ENCODE data around the gene MRLN.

The MRLN gene

GRCh38 chr10:59781511-59781910 lies 28.3 kb upstream of the MRLN start:
- TF ChIP-seq CTCF (IDR thresholded peaks at IDR 0.05): no peak
- no peak for DNase-seq (ENCODE audit: low spot score)
- Histone ChIP-seq H3K4me3 (no peak overlapping the region), H3K27ac (no peak overlapping the region)

- Histone ChIP-seq H3K27ac (no peak overlapping the region), H3K4me3 (no peak overlapping the region)
- no peak for TF ChIP-seq CTCF (IDR thresholded peaks at IDR 0.05)
- no peak for DNase-seq (ENCODE audit: low spot score)
Measured at GRCh38 chr10:59779756-59780533, 26.7 kb upstream of the MRLN start.

GRCh38 chr10:59774451-59774850 lies 21.2 kb upstream of the MRLN start:
- TF ChIP-seq CTCF (IDR thresholded peaks at IDR 0.05): no peak
- no peak overlapping the region for H3K4me3 ChIP-seq
- no peak overlapping the region for H3K27ac ChIP-seq
- no peak for DNase-seq (ENCODE audit: low spot score)

GRCh38 chr10:59773088-59773487 lies 19.8 kb upstream of the MRLN start:
- DNase-seq (ENCODE audit: low spot score): no peak
- Histone ChIP-seq H3K27ac (no peak overlapping the region), H3K4me3 (no peak overlapping the region)
- TF ChIP-seq CTCF (IDR thresholded peaks at IDR 0.05): no peak

- no peak for TF ChIP-seq CTCF (IDR thresholded peaks at IDR 0.05)
- H3K27ac ChIP-seq: no peak overlapping the region
Measured at GRCh38 chr10:59771162-59771807, 18.0 kb upstream of the MRLN start.

GRCh38 chr10:59770689-59771088 lies 17.4 kb upstream of the MRLN start:
- DNase-seq (ENCODE audit: low spot score): no peak
- Histone ChIP-seq H3K4me3 (no peak overlapping the region), H3K27ac (no peak overlapping the region)
- no peak for TF ChIP-seq CTCF (IDR thresholded peaks at IDR 0.05)

More at GRCh38 chr10:59771162-59771807, 18.0 kb upstream of the MRLN start:
- no peak for DNase-seq (ENCODE audit: low spot score)
- H3K4me3 ChIP-seq: no peak overlapping the region

- DNase-seq (ENCODE audit: low spot score): no peak
Measured at GRCh38 chr10:59762505-59762904, 9.2 kb upstream of the MRLN start.

More at GRCh38 chr10:59762505-59762904, 9.2 kb upstream of the MRLN start:
- no peak overlapping the region for H3K4me3 ChIP-seq
- no peak for TF ChIP-seq CTCF (IDR thresholded peaks at IDR 0.05)
- H3K27ac ChIP-seq: no peak overlapping the region

All from coronary artery (tissue), 2 donors.